ENCODE results near the gene BRSK2. TPM values are rescaled to one million over a fixed set of nuclear protein-coding genes. Genes with fewer than 3 reads are reported as not detected.
"Not testable (repeated sequence)": the region's sequence is repeated elsewhere in the genome, so short reads cannot be mapped to it uniquely, and the experiment has no call there.

Gene BRSK2
- total RNA-seq, 2 donors from 2014 or later, result 0.81 to 1.0 TPM

DNA sequence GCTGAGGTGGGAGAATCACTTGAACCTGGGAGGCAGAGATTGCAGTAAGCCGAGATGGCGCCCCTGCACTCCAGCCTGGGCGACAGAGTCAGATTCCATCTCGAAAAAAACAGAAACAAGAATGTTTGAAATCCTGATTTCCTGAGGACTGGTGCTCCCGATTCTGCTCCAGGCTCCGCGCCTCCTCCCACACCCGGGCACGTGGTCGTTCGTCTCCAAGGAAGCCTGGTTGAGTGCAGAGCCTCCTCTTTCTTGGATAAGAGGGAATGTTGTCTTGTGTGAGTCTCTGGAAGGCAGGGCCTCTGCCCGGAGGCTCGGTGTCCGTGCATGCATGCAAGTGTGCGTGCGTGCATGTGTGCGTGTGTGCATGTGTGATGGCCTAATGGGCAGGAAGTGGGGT is 30.1 kb downstream of the BRSK2 start:
- intact Hi-C loops (cut with DNase I), result no loop called here
- DNase-seq (ENCODE audit: low spot score), result no peak

DNA sequence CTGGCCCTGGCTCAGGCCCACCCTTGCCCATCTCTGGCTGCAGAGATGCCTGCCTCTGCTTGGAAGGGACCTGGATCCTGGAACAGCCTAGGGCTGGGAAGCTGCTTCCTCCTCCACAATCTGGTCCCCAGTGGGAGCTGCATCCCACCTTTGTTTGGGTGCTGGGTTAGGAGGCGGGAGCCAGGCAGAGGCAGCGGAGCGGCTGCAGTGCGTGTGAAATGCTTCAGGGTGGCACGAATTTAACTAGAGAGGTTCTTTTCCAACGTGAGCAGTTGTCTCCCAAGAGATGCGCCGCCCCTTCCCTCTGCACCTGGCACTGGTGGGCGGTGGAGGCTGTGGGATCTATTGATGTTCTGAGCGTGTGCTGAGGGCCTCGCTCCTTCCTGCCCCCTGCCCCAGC is 31.6 kb downstream of the BRSK2 start:
- no peak for DNase-seq (ENCODE audit: low spot score)
- intact Hi-C loops (cut with DNase I), result no loop called here

DNA sequence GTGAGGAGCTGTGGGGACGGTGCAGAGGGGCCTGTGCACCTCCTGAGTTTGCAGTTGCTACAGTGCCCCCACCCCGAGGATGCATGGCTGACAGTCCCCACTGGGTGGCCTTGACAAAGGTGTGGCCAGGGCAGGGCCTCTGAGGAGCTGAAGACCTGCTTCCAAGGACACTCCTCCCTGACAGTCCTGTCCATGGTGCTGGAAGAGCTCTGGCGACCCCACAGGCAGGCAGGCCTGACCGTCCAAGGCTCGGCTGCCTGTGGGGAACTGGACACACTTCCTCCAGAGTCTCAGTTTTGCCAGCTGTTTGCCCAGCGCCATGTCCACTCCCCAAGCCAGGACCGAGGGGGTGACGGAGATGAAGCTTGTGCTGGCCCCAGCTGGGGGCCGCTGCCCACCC is 32.7 kb downstream of the BRSK2 start:
- DNase-seq (ENCODE audit: low spot score), result no peak
- intact Hi-C loops (cut with DNase I), result no loop called here

DNA sequence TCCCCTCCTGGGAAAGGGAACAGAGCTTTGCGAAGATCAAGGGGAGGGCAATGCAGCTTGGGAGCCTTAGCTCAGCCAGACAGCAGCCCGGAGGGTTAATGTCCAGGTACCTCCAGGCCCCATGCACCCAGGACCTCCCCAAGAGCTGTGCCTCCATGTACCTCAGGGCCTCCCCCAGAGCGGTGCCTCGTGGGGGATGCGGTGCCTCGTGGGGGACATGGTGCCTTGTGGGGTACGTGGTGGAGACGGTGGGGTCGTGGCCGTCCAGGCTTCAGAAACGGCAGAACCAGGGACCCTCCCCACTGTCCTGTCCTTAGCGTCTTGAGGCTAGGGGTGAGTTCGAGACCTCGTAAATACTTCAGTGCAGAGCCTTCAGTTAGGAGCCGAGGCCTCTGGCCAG is 33.2 kb downstream of the BRSK2 start:
- no peak for DNase-seq (ENCODE audit: low spot score)

DNA sequence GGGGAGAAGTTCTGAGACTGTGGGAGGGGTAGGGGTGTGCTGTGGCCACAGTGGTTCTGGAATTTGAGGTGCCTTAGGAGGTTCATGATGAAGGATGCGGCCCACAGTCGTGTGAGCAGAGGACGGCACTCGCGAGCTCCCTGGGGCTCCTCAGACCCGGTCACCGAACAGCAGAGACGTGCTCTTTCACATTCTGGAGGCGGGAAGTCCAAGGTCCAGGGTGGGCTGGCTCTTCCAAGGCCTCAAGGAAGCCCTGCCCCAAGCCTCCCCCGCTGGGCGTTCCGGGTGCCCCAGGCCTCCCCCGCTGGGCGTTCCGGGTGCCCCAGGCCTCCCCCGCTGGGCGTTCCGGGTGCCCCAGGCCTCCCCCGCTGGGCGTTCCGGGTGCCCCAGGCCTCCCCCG is 33.7 kb downstream of the BRSK2 start:
- intact Hi-C loops (cut with DNase I), result not testable (repeated sequence)

More for the DNA sequence above, 33.2 kb downstream of the BRSK2 start:
- intact Hi-C loops (cut with DNase I), result no loop called here

DNA sequence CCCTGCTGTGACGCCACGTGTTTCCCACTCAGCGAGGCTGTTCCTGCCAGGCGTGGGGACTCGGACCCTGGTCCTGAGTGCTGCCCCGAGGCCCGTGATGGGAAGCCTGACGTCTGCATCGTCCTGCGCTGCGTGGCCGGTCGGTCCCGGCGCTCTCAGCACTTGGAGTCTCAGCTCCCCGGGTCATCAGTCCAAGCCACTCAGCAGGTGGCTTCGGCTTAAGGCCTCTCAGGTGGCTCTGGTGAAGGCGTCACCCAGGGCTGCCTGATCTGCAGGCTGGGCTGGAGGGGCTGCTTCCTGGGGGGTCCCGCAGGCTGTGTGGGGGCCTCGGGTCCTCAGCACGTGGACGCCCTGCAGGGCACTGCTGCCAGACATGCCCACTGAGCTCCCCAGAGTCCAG is 35.3 kb downstream of the BRSK2 start:
- intact Hi-C loops (cut with DNase I), result no loop called here
- no peak for DNase-seq (ENCODE audit: low spot score)

More for the DNA sequence above, 33.7 kb downstream of the BRSK2 start:
- DNase-seq (ENCODE audit: low spot score), result not testable (repeated sequence)

DNA sequence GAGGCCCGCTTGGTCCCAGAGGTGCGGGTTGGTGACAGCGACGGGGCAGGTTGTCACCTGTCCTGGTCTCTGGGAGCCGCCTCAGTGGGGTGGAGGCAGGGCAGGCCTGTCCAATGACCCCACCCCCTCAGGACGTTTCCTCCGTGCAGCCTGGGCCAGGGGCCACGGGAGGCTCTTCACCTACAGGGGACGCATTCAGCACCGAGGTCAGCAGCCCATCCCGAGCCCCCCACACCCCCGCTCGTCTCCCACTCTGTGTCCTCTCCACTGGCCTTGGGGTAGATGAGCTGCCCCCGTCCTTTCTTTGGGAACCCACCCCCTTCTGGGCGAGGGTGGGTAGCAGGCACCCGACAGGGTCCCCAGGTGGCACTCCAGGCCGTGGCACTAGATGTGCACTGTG is 35.7 kb downstream of the BRSK2 start:
- DNase-seq (ENCODE audit: low spot score), result no peak
- intact Hi-C loops (cut with DNase I), result no loop called here

DNA sequence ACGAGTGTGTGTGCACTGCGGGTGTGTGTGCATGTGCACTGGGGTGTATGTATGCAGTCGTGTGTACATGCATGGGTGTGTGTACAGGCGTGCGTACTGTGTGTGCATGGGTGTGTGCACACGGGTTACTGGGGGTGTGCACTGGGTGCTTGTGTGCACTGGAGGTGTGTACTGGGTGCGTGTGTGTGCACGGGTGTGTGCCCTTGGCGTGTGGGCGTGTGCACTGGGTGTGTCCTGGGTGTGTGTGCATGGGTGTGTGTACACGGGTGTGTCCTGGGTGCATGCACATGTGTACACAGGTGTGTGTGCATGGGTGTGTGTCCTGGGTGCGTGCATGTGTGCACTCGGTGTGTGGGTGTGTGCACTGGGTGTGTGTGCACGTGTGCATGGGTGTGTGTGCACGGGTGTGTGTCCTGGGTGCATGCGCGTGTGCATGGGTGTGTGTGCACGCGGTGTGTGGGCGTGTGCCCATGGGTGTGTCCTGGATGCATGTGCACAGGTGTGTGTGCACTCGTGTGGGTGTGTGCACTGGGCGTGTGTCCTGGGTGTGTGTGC is 39.1 kb downstream of the BRSK2 start:
- intact Hi-C loops (cut with DNase I), result no loop called here
- no peak for DNase-seq (ENCODE audit: low spot score)

DNA sequence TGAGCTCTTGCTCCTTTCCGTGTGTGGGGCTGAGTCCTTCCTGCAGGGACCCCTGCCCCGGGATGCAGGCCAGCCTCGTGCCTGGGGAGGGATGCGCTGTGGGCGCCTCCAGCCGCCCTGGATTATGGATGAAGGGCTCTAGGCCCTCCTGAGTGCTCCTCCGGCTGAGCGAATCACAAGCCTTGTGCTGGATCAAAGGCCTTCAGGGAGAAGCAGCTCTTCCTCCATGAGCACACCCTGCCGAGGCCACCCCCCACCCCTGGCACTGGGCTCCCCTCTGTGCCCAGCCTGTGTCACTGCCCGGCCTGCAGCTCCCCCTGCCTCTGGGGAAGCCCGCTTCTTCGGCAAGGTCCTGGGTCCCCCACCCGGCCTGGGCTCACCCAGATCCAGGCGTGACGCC is 43.8 kb downstream of the BRSK2 start:
- intact Hi-C loops (cut with DNase I), result no loop called here
- no peak for DNase-seq (ENCODE audit: low spot score)

DNA sequence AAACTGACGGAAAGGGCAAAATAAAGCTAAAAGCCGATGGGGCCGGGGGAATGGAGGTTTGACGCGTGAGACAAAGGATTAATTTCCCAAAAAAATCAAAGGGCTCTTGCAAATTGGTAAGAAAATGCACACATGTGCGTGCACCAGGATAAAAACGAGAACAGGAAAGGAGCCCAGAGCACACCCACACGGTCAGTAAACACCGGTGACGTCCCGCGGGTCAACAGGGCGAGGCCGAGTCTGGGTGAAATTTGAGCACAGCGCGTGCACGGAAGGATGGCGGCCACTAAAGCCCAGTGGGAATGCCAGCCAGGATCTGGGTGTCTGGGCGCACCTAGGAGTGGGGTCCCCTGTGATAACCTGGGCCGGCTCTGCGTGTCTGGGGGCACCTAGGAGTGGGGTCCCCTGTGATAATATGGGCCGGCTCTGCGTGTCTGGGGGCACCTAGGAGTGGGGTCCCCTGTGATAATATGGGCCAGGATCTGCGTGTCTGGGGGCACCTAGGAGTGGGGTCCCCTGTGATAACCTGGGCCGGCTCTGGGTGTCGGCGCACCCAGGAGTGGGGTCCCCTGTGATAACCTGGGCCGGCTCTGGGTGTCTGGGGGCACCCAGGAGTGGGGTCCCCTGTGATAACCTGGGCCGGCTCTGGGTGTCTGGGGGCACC is 44.4 kb downstream of the BRSK2 start:
- DNase-seq (ENCODE audit: low spot score), result no peak
- intact Hi-C loops (cut with DNase I), result no loop called here

DNA sequence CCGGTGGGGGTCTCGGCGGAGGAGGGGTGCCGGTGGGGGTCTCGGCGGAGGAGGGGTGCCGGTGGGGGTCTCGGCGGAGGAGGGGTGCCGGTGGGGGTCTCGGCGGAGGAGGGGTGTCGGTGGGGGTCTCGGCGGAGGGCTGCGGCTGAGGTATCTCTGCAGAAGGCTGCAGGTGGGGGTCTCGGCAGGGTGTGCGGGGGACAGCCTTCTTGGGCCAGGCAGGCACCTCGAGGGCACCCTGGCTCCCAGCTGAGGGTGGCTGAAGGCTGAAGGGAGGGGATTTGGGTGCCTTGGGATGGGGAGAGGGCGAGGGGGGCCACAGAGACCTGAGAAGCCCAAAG is 45.7 kb downstream of the BRSK2 start:
- intact Hi-C loops (cut with DNase I); DNase-seq (ENCODE audit: low spot score): not testable (repeated sequence)

DNA sequence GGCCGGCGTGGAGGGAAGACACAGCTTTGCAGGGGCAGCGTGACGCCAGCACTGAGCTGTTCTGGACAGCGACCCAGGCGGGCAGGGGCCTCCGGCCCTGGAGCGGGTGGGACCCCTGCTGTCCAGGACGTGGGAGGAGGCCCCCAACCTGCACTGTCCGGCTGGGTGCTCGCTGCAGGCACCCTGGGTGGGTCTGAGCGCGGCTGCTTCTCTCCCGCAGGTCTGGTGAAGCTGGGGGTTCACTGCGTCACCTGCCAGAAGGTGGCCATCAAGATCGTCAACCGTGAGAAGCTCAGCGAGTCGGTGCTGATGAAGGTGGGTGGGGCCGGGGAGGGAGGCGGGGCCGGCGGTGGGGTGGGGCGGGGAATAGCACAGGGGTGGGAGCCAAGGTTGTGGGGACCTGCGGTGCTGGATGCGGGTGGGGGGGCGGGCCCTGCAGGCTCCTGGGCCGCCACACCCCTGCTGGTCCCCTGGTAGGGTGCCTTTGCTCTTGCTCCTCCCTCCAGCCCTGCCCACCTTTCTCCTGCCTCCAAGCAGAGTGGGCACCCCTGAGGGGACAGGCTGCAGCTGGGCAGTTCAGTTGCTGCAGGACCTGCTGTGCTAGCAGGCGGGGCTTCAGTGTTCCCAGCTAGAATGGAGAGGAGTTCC is 46.2 kb downstream of the BRSK2 start:
- intact Hi-C loops (cut with DNase I), result no loop called here
- DNase-seq (ENCODE audit: low spot score), result no peak

DNA sequence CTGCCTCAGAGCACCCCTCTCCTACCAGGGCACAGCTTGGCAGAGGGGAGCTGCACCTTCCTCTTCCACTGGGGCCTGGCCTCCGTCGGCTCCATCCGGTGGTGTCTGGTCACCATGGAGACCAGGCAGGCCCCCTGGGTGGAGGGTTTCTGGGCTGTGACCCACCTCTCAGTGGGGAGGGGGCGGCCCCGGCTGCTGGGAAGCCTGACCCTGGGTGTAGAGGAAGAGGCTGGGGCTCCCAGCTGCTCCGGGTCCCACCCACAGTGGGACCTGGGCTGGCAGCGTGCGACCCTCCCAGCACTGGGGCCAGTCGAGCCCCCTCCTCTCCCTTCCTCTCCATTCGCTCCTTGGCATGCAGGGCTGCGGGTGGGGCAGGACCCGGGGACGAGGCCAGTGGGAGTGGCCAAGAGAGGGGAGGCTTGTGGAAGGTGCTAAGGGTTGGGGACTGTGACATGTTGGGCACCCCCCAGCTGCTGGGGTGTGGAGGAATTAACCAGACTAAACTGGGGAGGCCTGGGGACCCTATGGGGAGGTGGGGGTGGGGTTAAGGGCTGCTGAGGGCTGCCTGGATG is 46.8 kb downstream of the BRSK2 start:
- DNase-seq (ENCODE audit: low spot score), result no peak
- intact Hi-C loops (cut with DNase I), result no loop called here

DNA sequence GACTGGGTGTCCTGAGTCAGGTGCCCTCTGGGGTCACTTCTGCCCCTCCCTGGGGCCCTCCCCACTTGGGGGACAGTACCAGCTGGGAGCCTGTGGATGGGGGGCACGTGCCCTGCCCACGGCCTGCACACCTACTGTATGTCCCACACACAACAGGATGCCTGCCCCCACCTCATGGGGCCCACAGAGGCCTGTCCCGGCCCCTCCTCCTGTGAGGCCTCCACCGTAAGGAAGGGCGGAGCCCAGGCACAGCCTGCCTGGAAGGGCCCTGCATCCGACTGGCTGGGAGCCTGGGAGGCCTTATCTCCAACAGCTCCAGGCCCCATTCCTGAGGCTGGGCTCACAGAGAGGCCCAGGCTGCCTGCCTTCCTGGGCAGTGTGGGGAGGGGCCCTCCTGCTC is 47.8 kb downstream of the BRSK2 start:
- DNase-seq (ENCODE audit: low spot score), result no peak
- intact Hi-C loops (cut with DNase I), result no loop called here

DNA sequence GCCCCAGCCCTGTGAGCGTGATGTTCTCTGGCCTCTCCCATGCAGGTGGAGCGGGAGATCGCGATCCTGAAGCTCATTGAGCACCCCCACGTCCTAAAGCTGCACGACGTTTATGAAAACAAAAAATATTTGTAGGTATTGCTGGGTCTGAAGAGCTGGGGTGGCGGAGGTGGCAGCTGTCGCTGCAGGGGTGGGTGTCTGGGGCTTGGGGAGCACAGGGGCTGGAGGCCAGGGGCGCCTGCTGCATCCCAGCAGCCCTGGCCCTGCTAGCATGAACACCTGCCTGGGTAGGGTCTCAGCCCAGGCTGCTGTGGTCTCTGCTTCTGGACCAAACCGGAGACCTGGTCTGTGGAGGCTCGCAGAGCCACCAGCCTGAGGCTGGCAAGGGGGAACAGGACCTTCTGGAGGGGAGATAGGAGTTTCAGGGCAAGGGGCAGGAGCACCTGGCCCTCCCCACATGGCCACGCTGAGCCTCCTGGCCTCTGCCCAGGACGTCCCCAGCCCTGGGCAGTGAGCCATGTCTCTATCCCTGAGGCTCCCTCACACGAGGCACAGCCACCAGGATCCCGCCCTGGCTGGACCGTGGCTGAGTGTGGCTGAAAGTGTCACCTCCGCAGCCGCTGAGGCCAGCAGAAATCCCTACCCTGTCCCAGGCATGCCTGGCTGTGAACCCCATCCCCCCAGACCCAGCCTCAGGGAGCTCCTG is 48.7 kb downstream of the BRSK2 start:
- no peak for DNase-seq (ENCODE audit: low spot score)
- intact Hi-C loops (cut with DNase I), result no loop called here

DNA sequence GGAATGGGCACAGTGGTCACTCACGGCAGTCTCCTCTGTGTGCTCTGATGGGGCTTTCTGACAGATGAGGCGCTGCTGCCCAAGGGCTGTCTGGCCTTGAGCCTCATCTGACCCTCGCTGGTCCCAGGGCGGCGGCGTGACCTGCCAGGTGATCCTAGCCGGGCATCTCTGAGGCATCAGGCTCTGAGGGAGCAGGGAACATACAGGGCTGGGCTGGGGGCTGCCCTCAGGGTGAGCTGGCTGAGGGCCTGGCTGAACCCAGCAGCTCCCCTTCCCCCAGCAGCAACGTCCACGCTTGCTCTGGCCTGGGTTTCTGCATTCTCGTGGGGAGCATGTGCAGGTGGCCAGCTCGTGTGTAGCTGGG is 49.2 kb downstream of the BRSK2 start:
- intact Hi-C loops (cut with DNase I), result no loop called here
- DNase-seq (ENCODE audit: low spot score), result no peak

DNA sequence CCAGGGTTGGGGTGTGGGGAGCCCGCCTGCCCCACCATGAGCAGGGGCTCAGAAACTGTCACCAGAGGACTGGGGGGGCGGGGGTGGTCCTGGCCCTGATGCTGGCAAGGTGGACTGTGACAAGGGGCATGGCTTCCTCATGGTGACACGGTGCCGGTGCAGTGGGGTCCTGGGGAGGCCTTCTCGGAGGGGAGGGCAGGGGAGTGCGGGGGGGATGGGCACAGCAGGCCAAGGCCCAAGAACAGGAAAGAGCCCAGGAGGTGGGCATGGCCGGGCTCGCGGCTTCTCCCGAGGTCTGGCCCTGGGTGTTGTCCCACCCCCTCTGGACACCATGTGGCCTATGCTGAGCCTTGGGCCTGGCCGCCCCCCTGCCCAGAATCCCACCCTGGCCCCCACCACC is 49.6 kb downstream of the BRSK2 start:
- intact Hi-C loops (cut with DNase I), result no loop called here
- no peak for DNase-seq (ENCODE audit: low spot score)

DNA sequence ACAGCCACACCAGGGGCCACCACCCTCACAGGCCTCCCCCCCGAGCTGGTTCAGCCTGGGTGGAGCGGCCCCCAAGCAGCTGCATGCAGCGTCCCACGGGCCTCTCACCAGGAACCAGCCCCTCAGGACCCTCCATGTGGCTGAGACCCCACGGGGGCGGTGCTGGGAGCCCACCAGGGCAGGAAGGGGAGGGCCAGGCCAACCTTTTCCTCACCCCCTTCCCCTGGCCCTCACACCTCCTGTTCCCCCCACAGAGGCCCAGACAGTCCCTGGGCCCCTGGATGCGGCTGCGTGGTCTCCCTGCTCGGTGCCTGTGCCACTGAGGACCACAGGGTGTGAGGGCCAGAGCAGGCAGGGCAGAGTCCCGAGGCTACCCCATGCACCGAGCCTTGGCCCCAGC is 50.3 kb downstream of the BRSK2 start:
- DNase-seq (ENCODE audit: low spot score), result no peak
- intact Hi-C loops (cut with DNase I), result no loop called here

DNA sequence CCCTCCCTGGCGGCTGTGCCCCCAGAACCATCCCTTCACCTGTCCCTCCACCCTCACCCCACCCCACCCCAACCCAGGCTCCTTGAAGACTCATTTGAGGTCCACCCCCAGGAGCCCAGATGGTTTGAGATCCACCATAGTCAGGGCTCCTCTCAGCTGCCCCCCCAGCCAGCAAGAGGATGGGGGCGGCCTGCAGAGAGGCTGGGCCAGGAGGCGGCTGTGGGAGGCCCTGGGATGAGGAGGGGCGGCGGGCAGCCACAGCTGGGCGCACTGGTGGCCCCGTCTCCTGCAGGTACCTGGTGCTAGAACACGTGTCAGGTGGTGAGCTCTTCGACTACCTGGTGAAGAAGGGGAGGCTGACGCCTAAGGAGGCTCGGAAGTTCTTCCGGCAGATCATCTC is 50.8 kb downstream of the BRSK2 start:
- no peak for DNase-seq (ENCODE audit: low spot score)
- intact Hi-C loops (cut with DNase I), result no loop called here

DNA sequence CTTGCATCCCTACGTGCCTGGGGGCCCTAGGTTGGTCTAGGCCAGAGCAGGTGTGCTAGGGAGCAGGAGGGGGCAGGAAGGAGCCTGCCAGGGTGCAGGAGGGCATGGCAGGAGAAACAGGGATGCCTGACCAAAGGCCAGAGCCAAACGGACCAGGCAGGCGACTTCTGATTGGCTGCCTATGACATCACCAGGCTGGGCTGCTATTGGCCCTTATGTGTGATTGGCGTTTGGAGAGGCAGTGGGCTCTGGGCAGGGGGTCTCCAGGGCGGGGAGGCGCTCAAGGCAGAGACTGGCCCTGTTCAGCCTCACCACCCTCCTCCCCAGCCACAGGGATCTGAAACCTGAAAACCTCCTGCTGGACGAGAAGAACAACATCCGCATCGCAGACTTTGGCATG is 52.4 kb downstream of the BRSK2 start:
- no peak for DNase-seq (ENCODE audit: low spot score)
- intact Hi-C loops (cut with DNase I), result no loop called here
